Activated CD8-positive, alpha-beta memory T cell treated with anti-CD3 and anti-CD28 coated beads for 48 hours (primary cell): ENCODE results near the gene SARNP.
A peak's percentile ranks its signal among the peaks of the same experiment; 100 is the strongest.
"Not testable (repeated sequence)": the region's sequence is repeated elsewhere in the genome, so short reads cannot be mapped to it uniquely, and the experiment has no call there.

Source experiments
- DNase-seq, 3 experiments: peaks; one replicate each; pipeline ENCODE4 v3.0.0-alpha.2; 2020; ENCODE audit warnings: low read depth in 2 of 3, low spot score in 2 of 3

SARNP gene

GRCh38 chr12:55839345-55840140, 22.0 kb upstream of the SARNP start:
- DNase-seq, result no peak

GRCh38 chr12:55838361-55838760, 20.8 kb upstream of the SARNP start:
- no peak for DNase-seq

GRCh38 chr12:55834400-55834799, 16.9 kb upstream of the SARNP start:
- not testable (repeated sequence) for DNase-seq

GRCh38 chr12:55833056-55833455, 15.5 kb upstream of the SARNP start:
- DNase-seq, result no peak

GRCh38 chr12:55831447-55831815, 13.9 kb upstream of the SARNP start:
- DNase-seq, result no peak

GRCh38 chr12:55830601-55831446, 13.3 kb upstream of the SARNP start:
- DNase-seq, result peak in 1 of 3 experiments; percentile 19

- peak in 1 of 3 experiments; percentile 10 for DNase-seq
Measured at GRCh38 chr12:55829967-55830600, 12.6 kb upstream of the SARNP start.

GRCh38 chr12:55828357-55828756, 10.8 kb upstream of the SARNP start:
- no peak for DNase-seq

- no peak for DNase-seq
Measured at GRCh38 chr12:55827806-55828205, 10.3 kb upstream of the SARNP start.

- no peak for DNase-seq
Measured at GRCh38 chr12:55824726-55825125, 7.2 kb upstream of the SARNP start.

- DNase-seq, result no peak
Measured at GRCh38 chr12:55823419-55823818, 5.9 kb upstream of the SARNP start.

- DNase-seq, result no peak
Measured at GRCh38 chr12:55822228-55822627, 4.7 kb upstream of the SARNP start.

- no peak for DNase-seq
Measured at GRCh38 chr12:55820679-55821078, 3.2 kb upstream of the SARNP start.

- no peak for DNase-seq
Measured at GRCh38 chr12:55818886-55819285, 1.4 kb upstream of the SARNP start.

GRCh38 chr12:55818140-55818728, 710 bp upstream of the SARNP start:
- DNase-seq, result no peak

- no peak for DNase-seq
Measured at GRCh38 chr12:55816881-55817344, 611 bp downstream of the SARNP start.

GRCh38 chr12:55815473-55815872, 2.1 kb downstream of the SARNP start:
- DNase-seq, result no peak

GRCh38 chr12:55814257-55814656, 3.3 kb downstream of the SARNP start:
- no peak for DNase-seq

GRCh38 chr12:55812088-55812487, 5.4 kb downstream of the SARNP start:
- DNase-seq, result no peak

- DNase-seq, result no peak
Measured at GRCh38 chr12:55809274-55809673, 8.2 kb downstream of the SARNP start.

GRCh38 chr12:55806982-55807381, 10.5 kb downstream of the SARNP start:
- DNase-seq, result no peak
